SJCRH30 (cell line): ENCODE results near the gene CASKIN2. TPM values are rescaled to one million over a fixed set of nuclear protein-coding genes. Genes with fewer than 3 reads are reported as not detected.

Experiments
- DNase-seq, 2 experiments: peaks; one replicate each; pipeline ENCODE4 v3.0.0-alpha.2; 2015 to 2020
- H3K27ac ChIP-seq: fragments of 250-450 bp; sonication (Bioruptor Pico); 2 replicates; pipeline ENCODE4 v1.5.1; 2020; ENCODE audit warnings: mild to moderate bottlenecking, moderate library complexity
- H3K27me3 ChIP-seq: fragments of 250-450 bp; sonication (Bioruptor Pico); 2 replicates; pipeline ENCODE4 v1.5.1; 2020; ENCODE audit warnings: mild to moderate bottlenecking, moderate library complexity
- H3K36me3 ChIP-seq: fragments of 250-450 bp; sonication (Bioruptor Pico); 2 replicates; pipeline ENCODE4 v1.5.1; 2020; ENCODE audit warnings: mild to moderate bottlenecking, moderate library complexity
- H3K4me1 ChIP-seq: fragments of 250-450 bp; sonication (Bioruptor Pico); 2 replicates; pipeline ENCODE4 v1.5.1; 2020; ENCODE audit warnings: mild to moderate bottlenecking, moderate library complexity
- H3K4me3 ChIP-seq: fragments of 250-450 bp; sonication (Bioruptor Pico); 2 replicates; pipeline ENCODE4 v1.5.1; 2020; ENCODE audit warnings: mild to moderate bottlenecking, moderate library complexity
- H3K9me3 ChIP-seq: fragments of 250-450 bp; sonication (Bioruptor Pico); replicated peaks from 2 replicates; pipeline ENCODE4 v1.5.1; 2020; ENCODE audit warnings: mild to moderate bottlenecking, moderate library complexity
- total RNA-seq: library from RNA; depleted of rRNA; stranded (reverse); fragments of >200 nt; shearing (Covaris generic); gene quantifications from 2 replicates; pipeline ENCODE4 v1.2.3, GENCODE V29; 2014; rRNA removed

Gene CASKIN2, protein sequence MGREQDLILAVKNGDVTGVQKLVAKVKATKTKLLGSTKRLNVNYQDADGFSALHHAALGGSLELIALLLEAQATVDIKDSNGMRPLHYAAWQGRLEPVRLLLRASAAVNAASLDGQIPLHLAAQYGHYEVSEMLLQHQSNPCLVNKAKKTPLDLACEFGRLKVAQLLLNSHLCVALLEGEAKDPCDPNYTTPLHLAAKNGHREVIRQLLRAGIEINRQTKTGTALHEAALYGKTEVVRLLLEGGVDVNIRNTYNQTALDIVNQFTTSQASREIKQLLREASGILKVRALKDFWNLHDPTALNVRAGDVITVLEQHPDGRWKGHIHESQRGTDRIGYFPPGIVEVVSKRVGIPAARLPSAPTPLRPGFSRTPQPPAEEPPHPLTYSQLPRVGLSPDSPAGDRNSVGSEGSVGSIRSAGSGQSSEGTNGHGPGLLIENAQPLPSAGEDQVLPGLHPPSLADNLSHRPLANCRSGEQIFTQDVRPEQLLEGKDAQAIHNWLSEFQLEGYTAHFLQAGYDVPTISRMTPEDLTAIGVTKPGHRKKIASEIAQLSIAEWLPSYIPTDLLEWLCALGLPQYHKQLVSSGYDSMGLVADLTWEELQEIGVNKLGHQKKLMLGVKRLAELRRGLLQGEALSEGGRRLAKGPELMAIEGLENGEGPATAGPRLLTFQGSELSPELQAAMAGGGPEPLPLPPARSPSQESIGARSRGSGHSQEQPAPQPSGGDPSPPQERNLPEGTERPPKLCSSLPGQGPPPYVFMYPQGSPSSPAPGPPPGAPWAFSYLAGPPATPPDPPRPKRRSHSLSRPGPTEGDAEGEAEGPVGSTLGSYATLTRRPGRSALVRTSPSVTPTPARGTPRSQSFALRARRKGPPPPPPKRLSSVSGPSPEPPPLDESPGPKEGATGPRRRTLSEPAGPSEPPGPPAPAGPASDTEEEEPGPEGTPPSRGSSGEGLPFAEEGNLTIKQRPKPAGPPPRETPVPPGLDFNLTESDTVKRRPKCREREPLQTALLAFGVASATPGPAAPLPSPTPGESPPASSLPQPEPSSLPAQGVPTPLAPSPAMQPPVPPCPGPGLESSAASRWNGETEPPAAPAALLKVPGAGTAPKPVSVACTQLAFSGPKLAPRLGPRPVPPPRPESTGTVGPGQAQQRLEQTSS (N-terminal part only)
- total RNA-seq: 6.9 and 9.3 TPM in 2 replicates

DNA sequence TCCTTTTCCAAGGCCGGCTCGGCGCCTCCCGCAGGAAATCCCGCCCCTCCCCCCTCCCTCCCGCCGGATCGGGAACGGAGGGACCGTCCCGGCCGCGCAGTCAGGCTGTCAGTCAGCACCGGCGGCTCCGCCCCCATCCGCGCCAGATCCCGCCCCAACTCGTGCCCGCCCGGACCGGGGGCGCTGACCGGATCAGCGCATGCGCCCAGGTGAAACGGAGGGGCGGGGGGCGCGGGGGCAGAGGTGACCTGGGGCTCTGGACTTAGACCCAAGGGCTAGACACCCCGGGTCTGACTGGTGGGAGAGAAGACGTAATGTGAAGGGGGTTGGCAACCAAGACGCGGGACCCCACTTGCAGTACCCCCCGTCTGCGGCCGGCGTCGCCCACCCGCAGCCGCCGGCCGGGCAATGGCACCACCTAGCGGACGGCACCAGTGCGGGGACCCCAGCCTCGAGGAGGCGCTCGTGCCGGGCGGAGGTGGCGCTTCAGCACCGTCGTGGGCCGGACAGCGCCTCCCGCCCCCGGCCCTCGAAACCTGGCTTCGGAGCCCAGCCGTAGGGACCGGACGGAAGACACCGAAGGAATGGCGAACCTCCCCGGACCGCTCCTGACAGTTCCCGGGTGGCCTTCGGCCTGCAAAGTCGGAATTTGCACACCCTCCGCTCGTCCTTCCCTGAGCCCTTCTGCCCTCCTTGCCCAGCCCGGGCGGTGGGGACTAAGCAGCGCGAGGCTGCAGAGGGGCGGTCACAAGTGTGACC, at the start of gene CASKIN2:
CASKIN2 (minus strand) TSS at position 42 of the 759 bp plus-strand sequence. CDS start 1,733 bp downstream, outside the sequence.
- H3K4me3 ChIP-seq: peak within 1 kb of the TSS; percentile 95
- no peaks in the 10 kb centered on the region for H3K27me3 ChIP-seq
- peaks cover 11% of the 10 kb centered on the region; the same call in 1 of the 2 replicates for H3K36me3 ChIP-seq
- peak; percentile 97 to 98 for DNase-seq
- H3K27ac ChIP-seq: peak within 1 kb of the TSS; percentile 70
- H3K9me3 ChIP-seq: no peaks in the 10 kb centered on the region
- peaks cover 2% of the 10 kb centered on the region; the same call in 1 of the 2 replicates for H3K4me1 ChIP-seq

DNA sequence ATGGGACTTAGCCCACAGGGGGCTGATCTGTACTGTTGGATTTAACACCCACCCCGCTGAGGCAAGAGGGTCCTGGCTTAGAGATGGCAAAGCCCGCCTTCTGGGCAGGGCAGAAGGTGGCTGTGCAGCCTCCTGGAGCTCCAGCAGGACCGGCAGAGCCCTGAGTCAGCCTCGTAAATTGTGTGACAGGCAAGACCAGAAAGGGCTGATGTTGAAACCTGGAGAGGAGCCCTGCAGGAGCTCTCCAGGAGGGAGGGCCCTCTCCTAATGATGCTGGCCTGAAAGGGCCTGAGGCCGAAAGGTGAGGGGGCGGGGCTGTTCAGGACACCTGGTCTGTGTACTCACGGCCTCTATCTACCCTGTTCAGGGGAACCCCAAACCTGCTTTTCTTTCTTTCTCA, 49.7 kb upstream of the CASKIN2 start:
- DNase-seq: no peak
- Histone ChIP-seq H3K9me3 (no peaks in the 10 kb centered on the region), H3K36me3 (no peaks in the 10 kb centered on the region), H3K4me1 (no peaks in the 10 kb centered on the region), H3K27me3 (peaks cover 34% of the 10 kb centered on the region; the same call in 1 of the 2 replicates), H3K4me3 (no peak overlapping the region), H3K27ac (no peak overlapping the region)

DNA sequence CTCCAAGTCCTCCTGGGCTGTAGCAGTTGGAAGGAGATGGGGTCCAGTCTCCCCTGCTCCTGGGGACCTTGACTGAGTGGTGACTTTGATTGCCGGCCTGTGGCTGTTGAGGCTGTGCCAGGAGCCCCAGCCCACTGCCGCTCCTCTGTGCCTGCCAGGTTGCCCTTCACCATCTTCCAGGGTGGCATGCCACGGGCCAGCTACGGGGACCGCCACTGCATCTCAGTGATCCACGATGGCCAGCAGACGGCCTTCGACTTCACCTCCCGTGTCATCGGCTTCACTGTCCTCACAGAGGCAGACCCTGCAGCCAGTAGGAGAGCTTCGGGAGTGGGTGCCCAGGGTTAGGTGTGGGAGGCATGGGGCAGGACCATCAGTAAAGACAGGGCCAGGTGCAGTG, 48.9 kb upstream of the CASKIN2 start:
- Histone ChIP-seq H3K4me3 (no peak overlapping the region), H3K9me3 (no peaks in the 10 kb centered on the region), H3K36me3 (no peaks in the 10 kb centered on the region), H3K27ac (no peak overlapping the region), H3K4me1 (no peaks in the 10 kb centered on the region), H3K27me3 (peaks cover 43% of the 10 kb centered on the region; the same call in 1 of the 2 replicates)
- DNase-seq: no peak

GRCh38 chr17:75563063-75563758, 47.9 kb upstream of the CASKIN2 start:
- no peak for DNase-seq
- H3K4me1 ChIP-seq: no peaks in the 10 kb centered on the region
- H3K4me3 ChIP-seq: no peak overlapping the region
- no peaks in the 10 kb centered on the region for H3K9me3 ChIP-seq
- H3K36me3 ChIP-seq: no peaks in the 10 kb centered on the region
- peaks cover 43% of the 10 kb centered on the region; the same call in 1 of the 2 replicates for H3K27me3 ChIP-seq
- H3K27ac ChIP-seq: no peak overlapping the region

DNA sequence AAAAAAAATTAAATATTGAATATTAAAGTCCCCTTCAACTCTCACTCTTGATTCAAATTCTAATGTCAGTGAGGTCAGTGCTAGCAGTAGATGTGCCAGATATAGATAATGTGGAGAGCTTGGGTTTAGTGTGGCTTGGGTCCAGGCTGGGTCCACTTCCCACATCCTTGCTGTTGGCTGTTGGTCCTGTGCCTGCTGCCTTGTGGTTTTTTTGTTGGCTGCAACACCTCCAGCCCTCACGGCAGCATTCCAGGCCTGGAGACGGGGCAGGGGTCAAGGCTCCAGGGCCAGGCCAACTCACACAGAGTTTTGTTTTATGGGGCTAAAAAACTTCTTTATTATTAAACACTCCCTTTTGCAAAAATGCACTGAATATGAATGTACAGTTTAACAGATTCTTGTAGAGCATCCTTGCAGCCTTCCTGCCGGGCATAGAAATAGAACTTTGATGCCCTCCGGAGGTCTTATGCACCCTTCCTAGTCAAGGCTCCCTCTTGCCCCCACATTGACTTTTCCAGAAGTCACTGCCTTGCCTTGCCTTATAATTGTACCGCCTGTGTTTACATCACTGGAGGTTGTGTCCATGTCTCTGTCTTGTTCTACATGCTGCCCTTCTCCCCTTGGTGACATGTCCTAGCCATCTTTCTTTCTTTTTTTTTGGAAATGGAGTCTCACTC, 46.7 kb upstream of the CASKIN2 start:
- H3K27ac ChIP-seq: no peak overlapping the region
- no peak overlapping the region for H3K4me3 ChIP-seq
- peaks cover 43% of the 10 kb centered on the region; the same call in 1 of the 2 replicates for H3K27me3 ChIP-seq
- no peaks in the 10 kb centered on the region for H3K36me3 ChIP-seq
- peaks cover 7% of the 10 kb centered on the region for H3K4me1 ChIP-seq
- no peaks in the 10 kb centered on the region for H3K9me3 ChIP-seq
- no peak for DNase-seq

DNA sequence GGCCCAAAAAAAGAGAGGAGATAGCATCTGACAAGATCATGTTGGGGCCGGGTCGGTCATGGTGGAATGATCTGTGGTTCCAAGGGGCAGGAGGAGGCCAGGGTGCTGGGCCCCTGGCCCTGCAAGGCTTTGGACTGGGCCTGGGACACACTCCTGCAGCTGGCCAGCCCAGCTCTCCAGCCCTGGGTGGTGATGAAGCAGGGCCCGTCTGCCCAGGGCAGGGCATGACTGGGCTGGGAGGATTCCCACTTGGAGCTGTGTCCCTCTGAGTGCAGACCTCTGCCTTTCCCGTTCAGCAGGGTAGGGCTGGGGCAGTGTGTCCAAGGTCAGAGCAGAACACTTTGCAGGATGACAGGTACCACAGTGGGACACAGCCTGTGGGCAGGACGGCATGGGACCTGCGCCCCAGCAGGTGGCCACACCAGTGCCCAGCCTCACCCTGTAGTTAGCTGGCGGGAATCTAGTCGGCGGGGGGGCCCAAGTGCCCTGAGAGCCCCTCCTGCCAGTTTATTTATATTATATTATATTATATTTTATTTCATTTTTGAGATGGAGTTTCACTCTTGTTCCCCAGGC, 44.7 kb upstream of the CASKIN2 start:
- no peaks in the 10 kb centered on the region for H3K9me3 ChIP-seq
- H3K27me3 ChIP-seq: peaks cover 30% of the 10 kb centered on the region; the same call in 1 of the 2 replicates
- DNase-seq: no peak
- no peak overlapping the region for H3K27ac ChIP-seq
- H3K36me3 ChIP-seq: no peaks in the 10 kb centered on the region
- no peak overlapping the region for H3K4me3 ChIP-seq
- H3K4me1 ChIP-seq: peaks cover 7% of the 10 kb centered on the region

GRCh38 chr17:75558666-75559530, 43.6 kb upstream of the CASKIN2 start:
- no peaks in the 10 kb centered on the region for H3K9me3 ChIP-seq
- H3K27ac ChIP-seq: no peak overlapping the region
- no peaks in the 10 kb centered on the region for H3K36me3 ChIP-seq
- H3K4me3 ChIP-seq: no peak overlapping the region
- H3K27me3 ChIP-seq: peaks cover 25% of the 10 kb centered on the region; the same call in 1 of the 2 replicates
- peaks cover 7% of the 10 kb centered on the region for H3K4me1 ChIP-seq
- DNase-seq: no peak

GRCh38 chr17:75557852-75558665, 42.7 kb upstream of the CASKIN2 start:
- H3K27ac ChIP-seq: no peak overlapping the region
- peaks cover 10% of the 10 kb centered on the region for H3K4me1 ChIP-seq
- H3K27me3 ChIP-seq: peaks cover 16% of the 10 kb centered on the region; the same call in 1 of the 2 replicates
- H3K36me3 ChIP-seq: no peaks in the 10 kb centered on the region
- no peak overlapping the region for H3K4me3 ChIP-seq
- no peak for DNase-seq
- H3K9me3 ChIP-seq: no peaks in the 10 kb centered on the region

DNA sequence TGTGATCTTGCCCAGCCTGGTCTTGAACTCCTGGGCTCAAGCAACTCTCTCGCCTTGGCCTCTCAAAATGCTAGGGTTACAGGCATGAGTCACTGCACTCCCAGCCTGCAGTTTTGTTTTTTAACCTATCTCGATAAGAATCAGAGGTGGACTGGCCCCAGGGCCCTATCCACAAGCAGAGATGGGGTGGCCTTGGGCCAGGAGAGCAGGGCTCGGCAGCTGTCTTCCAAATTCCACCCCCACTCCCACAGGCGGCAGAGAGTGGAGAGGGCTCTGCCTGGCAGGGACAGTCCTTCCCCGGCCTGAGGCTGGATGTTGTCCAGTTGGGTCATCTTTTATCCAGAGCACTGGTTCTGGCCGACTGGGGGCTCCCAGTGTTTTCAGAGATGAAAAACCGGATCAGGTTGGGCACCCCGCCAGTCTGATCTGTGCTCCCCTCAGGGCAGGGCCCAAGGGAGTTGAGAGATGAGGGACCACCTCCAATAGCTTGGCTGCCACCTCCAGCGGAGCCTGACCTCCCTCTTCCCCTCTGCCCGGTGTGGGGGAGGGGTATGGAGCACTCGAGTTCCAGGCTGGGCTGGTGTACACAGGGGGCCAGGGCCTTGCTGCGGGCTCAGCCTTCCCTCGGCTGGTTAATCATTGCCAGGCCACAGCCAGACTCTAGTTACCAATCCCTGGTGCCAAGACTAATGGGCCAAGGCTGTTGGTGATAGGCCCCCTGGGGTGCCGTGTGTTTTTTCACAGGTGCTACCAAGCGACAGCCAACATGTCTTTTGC, 41.9 kb upstream of the CASKIN2 start:
- H3K9me3 ChIP-seq: no peaks in the 10 kb centered on the region
- DNase-seq: peak; percentile 86 to 89
- H3K27me3 ChIP-seq: peaks cover 9% of the 10 kb centered on the region; the same call in 1 of the 2 replicates
- no peak overlapping the region for H3K4me3 ChIP-seq
- peaks cover 17% of the 10 kb centered on the region for H3K4me1 ChIP-seq
- H3K27ac ChIP-seq: no peak overlapping the region
- H3K36me3 ChIP-seq: no peaks in the 10 kb centered on the region

DNA sequence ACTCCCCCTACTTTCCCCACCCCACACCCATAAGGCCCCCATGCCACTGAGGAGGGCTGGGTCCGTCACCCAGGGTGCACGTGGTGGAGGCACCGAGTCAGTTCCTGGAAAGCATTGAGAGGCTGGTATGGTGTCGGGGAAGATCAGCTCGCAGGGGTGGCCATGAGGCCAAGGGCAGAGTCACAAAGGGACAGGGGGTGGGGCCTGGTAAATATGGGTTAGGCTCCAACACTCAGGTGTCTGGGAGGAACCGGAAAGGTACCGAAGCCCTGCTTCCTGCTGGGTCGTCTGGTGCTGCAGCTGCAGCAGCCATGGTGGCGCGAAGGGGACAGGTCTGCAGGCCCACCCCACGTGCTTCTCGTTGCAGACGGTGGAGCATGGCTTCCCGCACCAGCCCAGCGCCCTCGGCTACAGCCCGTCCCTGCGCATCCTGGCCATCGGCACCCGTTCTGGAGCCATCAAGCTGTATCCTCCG, 40.4 kb upstream of the CASKIN2 start:
- Histone ChIP-seq H3K27me3 (peaks cover 9% of the 10 kb centered on the region; the same call in 1 of the 2 replicates), H3K4me1 (peaks cover 17% of the 10 kb centered on the region), H3K9me3 (no peaks in the 10 kb centered on the region), H3K36me3 (no peaks in the 10 kb centered on the region), H3K27ac (no peak overlapping the region), H3K4me3 (no peak overlapping the region)
- DNase-seq: no peak
